GM12891 (cell line): Measurements from ENCODE around the gene MATK.

Experiments
- POLR2A ChIP-seq: IDR thresholded peaks from 2 replicates; pipeline ENCODE4 v1.6.1; 2011; ENCODE audit warnings: low read depth, low read length, control low read depth
- POLR2AphosphoS5 ChIP-seq: IDR thresholded peaks from 2 replicates; pipeline ENCODE4 v1.6.1; 2011; ENCODE audit warnings: low read depth, low read length, control low read depth
- POU2F2 ChIP-seq: IDR thresholded peaks from 2 replicates; pipeline ENCODE4 v1.6.1; 2011; ENCODE audit warnings: low read depth, mild to moderate bottlenecking, control low read depth, low read length, moderate library complexity
- SPI1 ChIP-seq: IDR thresholded peaks from 2 replicates; pipeline ENCODE4 v1.6.1; 2011; ENCODE audit warnings: low read depth, low read length, control low read depth
- TAF1 ChIP-seq: IDR thresholded peaks from 2 replicates; pipeline ENCODE4 v1.6.1; 2011; ENCODE audit warnings: low read depth, low read length, control low read depth

DNA sequence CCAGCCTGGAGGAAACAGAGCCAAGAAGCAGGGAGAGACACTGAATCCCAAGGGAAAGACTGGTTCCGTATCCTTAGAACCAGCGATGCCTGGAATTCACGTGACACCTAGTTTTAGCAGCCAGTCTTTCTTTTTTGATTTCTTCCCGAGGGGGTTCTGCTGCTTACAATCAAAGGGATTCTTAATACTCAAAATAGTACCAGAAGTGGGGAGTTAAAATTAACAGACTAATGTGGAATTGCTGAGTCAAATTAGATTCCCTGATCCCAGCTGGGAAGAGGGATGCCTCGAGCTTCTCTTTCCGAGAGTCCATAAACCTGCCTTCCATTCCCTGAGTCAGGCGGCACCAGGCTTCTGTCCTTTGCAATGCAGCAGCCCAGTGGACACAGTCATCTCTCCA is 4.8 kb upstream of the MATK start:
- TF ChIP-seq POLR2AphosphoS5: no peak
- TF ChIP-seq POLR2A: no peak
- no peak for TF ChIP-seq POU2F2
- no peak for TF ChIP-seq TAF1
- no peak for TF ChIP-seq SPI1
